Activated naive CD8-positive, alpha-beta T cell treated with anti-CD3 and anti-CD28 coated beads for 36 hours (primary cell): ENCODE measurements around the gene PDE4D. TPM values are rescaled to one million over a fixed set of nuclear protein-coding genes. Genes with fewer than 3 reads are reported as not detected.

Experiments used
- DNase-seq: peaks from one replicate; pipeline ENCODE4 v3.0.0; 2021
- H3K27ac Mint-ChIP-seq: one replicate; pipeline ENCODE4 v1.8.0; 2022; ENCODE audit warnings: mild to moderate bottlenecking, moderate library complexity, mixed read lengths
- H3K27me3 Mint-ChIP-seq: one replicate; pipeline ENCODE4 v1.8.0; 2022; ENCODE audit warnings: mild to moderate bottlenecking, mixed read lengths
- H3K36me3 Mint-ChIP-seq: one replicate; pipeline ENCODE4 v1.8.0; 2021; ENCODE audit warnings: mild to moderate bottlenecking, mixed read lengths
- H3K4me1 Mint-ChIP-seq: one replicate; pipeline ENCODE4 v1.8.0; 2021; ENCODE audit warnings: mixed read lengths
- H3K4me3 Mint-ChIP-seq: one replicate; pipeline ENCODE4 v1.8.0; 2022; ENCODE audit warnings: mild to moderate bottlenecking, moderate library complexity, mixed read lengths
- H3K9me3 Mint-ChIP-seq: one replicate; pipeline ENCODE4 v1.8.0; 2022; ENCODE audit warnings: mixed read lengths
- total RNA-seq, 2 experiments: library from RNA; stranded (reverse); gene quantifications; one replicate each; pipeline ENCODE4 v1.2.3, GENCODE V29; 2021

PDE4D gene
- total RNA-seq, 2 experiments from 2014 or later, result 40.7 TPM

- Mint-ChIP-seq H3K4me3 (no peak overlapping the region), H3K27ac (no peak overlapping the region), H3K4me1 (no peaks in the 10 kb centered on the region), H3K27me3 (no peaks in the 10 kb centered on the region), H3K36me3 (no peaks in the 10 kb centered on the region), H3K9me3 (no peaks in the 10 kb centered on the region)
- DNase-seq, result no peak
Measured at GRCh38 chr5:59856358-59856757, 37.2 kb downstream of the PDE4D start.

GRCh38 chr5:59850766-59851165 lies 42.8 kb downstream of the PDE4D start:
- no peak for DNase-seq
- Mint-ChIP-seq H3K27me3 (no peaks in the 10 kb centered on the region), H3K4me3 (no peak overlapping the region), H3K9me3 (no peaks in the 10 kb centered on the region), H3K36me3 (no peaks in the 10 kb centered on the region), H3K27ac (no peak overlapping the region), H3K4me1 (no peaks in the 10 kb centered on the region)

- no peaks in the 10 kb centered on the region for H3K4me1 Mint-ChIP-seq
- no peaks in the 10 kb centered on the region for H3K9me3 Mint-ChIP-seq
- no peak overlapping the region for H3K27ac Mint-ChIP-seq
- H3K36me3 Mint-ChIP-seq, result no peaks in the 10 kb centered on the region
- no peak for DNase-seq
- no peak overlapping the region for H3K4me3 Mint-ChIP-seq
- H3K27me3 Mint-ChIP-seq, result peaks cover 4% of the 10 kb centered on the region
Measured at GRCh38 chr5:59847586-59847985, 45.9 kb downstream of the PDE4D start.

- no peak overlapping the region for H3K27ac Mint-ChIP-seq
- peaks cover 8% of the 10 kb centered on the region for H3K27me3 Mint-ChIP-seq
Measured at GRCh38 chr5:59845730-59846129, 47.8 kb downstream of the PDE4D start.

GRCh38 chr5:59843511-59844213 lies 49.9 kb downstream of the PDE4D start:
- no peaks in the 10 kb centered on the region for H3K36me3 Mint-ChIP-seq
- no peak overlapping the region for H3K4me3 Mint-ChIP-seq
- H3K4me1 Mint-ChIP-seq, result no peaks in the 10 kb centered on the region
- no peak overlapping the region for H3K27ac Mint-ChIP-seq
- DNase-seq, result no peak
- H3K9me3 Mint-ChIP-seq, result no peaks in the 10 kb centered on the region
- H3K27me3 Mint-ChIP-seq, result peaks cover 8% of the 10 kb centered on the region

More at GRCh38 chr5:59845730-59846129, 47.8 kb downstream of the PDE4D start:
- H3K9me3 Mint-ChIP-seq, result no peaks in the 10 kb centered on the region
- H3K4me1 Mint-ChIP-seq, result no peaks in the 10 kb centered on the region
- no peak overlapping the region for H3K4me3 Mint-ChIP-seq
- no peak for DNase-seq
- H3K36me3 Mint-ChIP-seq, result no peaks in the 10 kb centered on the region

- H3K4me3 Mint-ChIP-seq, result no peak overlapping the region
- H3K9me3 Mint-ChIP-seq, result no peaks in the 10 kb centered on the region
- peaks cover 8% of the 10 kb centered on the region for H3K27me3 Mint-ChIP-seq
- no peak overlapping the region for H3K27ac Mint-ChIP-seq
- no peak for DNase-seq
- H3K4me1 Mint-ChIP-seq, result no peaks in the 10 kb centered on the region
- no peaks in the 10 kb centered on the region for H3K36me3 Mint-ChIP-seq
Measured at GRCh38 chr5:59842999-59843398, 50.5 kb downstream of the PDE4D start.

- Mint-ChIP-seq H3K36me3 (no peaks in the 10 kb centered on the region), H3K4me1 (no peaks in the 10 kb centered on the region), H3K4me3 (no peak overlapping the region), H3K27ac (no peak overlapping the region), H3K9me3 (no peaks in the 10 kb centered on the region), H3K27me3 (peaks cover 8% of the 10 kb centered on the region)
- DNase-seq, result no peak
Measured at GRCh38 chr5:59840200-59840601, 53.3 kb downstream of the PDE4D start.

GRCh38 chr5:59838989-59839388 lies 54.5 kb downstream of the PDE4D start:
- no peak for DNase-seq
- Mint-ChIP-seq H3K27ac (no peak overlapping the region), H3K36me3 (no peaks in the 10 kb centered on the region), H3K4me3 (no peak overlapping the region), H3K27me3 (peaks cover 4% of the 10 kb centered on the region), H3K4me1 (no peaks in the 10 kb centered on the region), H3K9me3 (no peaks in the 10 kb centered on the region)

- H3K4me1 Mint-ChIP-seq, result no peaks in the 10 kb centered on the region
Measured at GRCh38 chr5:59838067-59838466, 55.5 kb downstream of the PDE4D start.

GRCh38 chr5:59837071-59837470 lies 56.5 kb downstream of the PDE4D start:
- Mint-ChIP-seq H3K36me3 (no peaks in the 10 kb centered on the region), H3K27me3 (peaks cover 10% of the 10 kb centered on the region), H3K4me3 (no peak overlapping the region), H3K27ac (no peak overlapping the region), H3K4me1 (no peaks in the 10 kb centered on the region), H3K9me3 (no peaks in the 10 kb centered on the region)
- no peak for DNase-seq

More at GRCh38 chr5:59838067-59838466, 55.5 kb downstream of the PDE4D start:
- H3K4me3 Mint-ChIP-seq, result no peak overlapping the region
- no peaks in the 10 kb centered on the region for H3K9me3 Mint-ChIP-seq
- H3K36me3 Mint-ChIP-seq, result no peaks in the 10 kb centered on the region
- H3K27ac Mint-ChIP-seq, result no peak overlapping the region
- no peak for DNase-seq
- peaks cover 5% of the 10 kb centered on the region for H3K27me3 Mint-ChIP-seq

GRCh38 chr5:59835800-59836199 lies 57.7 kb downstream of the PDE4D start:
- H3K36me3 Mint-ChIP-seq, result no peaks in the 10 kb centered on the region
- no peaks in the 10 kb centered on the region for H3K9me3 Mint-ChIP-seq
- no peak overlapping the region for H3K4me3 Mint-ChIP-seq
- no peaks in the 10 kb centered on the region for H3K4me1 Mint-ChIP-seq
- DNase-seq, result no peak
- peaks cover 7% of the 10 kb centered on the region for H3K27me3 Mint-ChIP-seq
- no peak overlapping the region for H3K27ac Mint-ChIP-seq

- no peaks in the 10 kb centered on the region for H3K9me3 Mint-ChIP-seq
- H3K27me3 Mint-ChIP-seq, result peaks cover 10% of the 10 kb centered on the region
- H3K4me1 Mint-ChIP-seq, result no peaks in the 10 kb centered on the region
- no peak overlapping the region for H3K4me3 Mint-ChIP-seq
- H3K27ac Mint-ChIP-seq, result no peak overlapping the region
- no peak for DNase-seq
- H3K36me3 Mint-ChIP-seq, result no peaks in the 10 kb centered on the region
Measured at GRCh38 chr5:59833448-59833847, 60.1 kb downstream of the PDE4D start.

GRCh38 chr5:59832577-59833301 lies 60.8 kb downstream of the PDE4D start:
- no peaks in the 10 kb centered on the region for H3K36me3 Mint-ChIP-seq
- H3K4me3 Mint-ChIP-seq, result no peak overlapping the region
- DNase-seq, result no peak
- H3K4me1 Mint-ChIP-seq, result no peaks in the 10 kb centered on the region
- H3K9me3 Mint-ChIP-seq, result no peaks in the 10 kb centered on the region
- H3K27me3 Mint-ChIP-seq, result peaks cover 10% of the 10 kb centered on the region
- H3K27ac Mint-ChIP-seq, result no peak overlapping the region

GRCh38 chr5:59831326-59832010 lies 62.1 kb downstream of the PDE4D start:
- Mint-ChIP-seq H3K27me3 (peaks cover 10% of the 10 kb centered on the region), H3K27ac (no peak overlapping the region), H3K36me3 (no peaks in the 10 kb centered on the region), H3K4me1 (no peaks in the 10 kb centered on the region), H3K9me3 (no peaks in the 10 kb centered on the region), H3K4me3 (no peak overlapping the region)
- DNase-seq, result no peak

- no peak overlapping the region for H3K27ac Mint-ChIP-seq
- no peak for DNase-seq
- no peak overlapping the region for H3K4me3 Mint-ChIP-seq
- peaks cover 10% of the 10 kb centered on the region for H3K27me3 Mint-ChIP-seq
- H3K4me1 Mint-ChIP-seq, result no peaks in the 10 kb centered on the region
- no peaks in the 10 kb centered on the region for H3K9me3 Mint-ChIP-seq
- H3K36me3 Mint-ChIP-seq, result no peaks in the 10 kb centered on the region
Measured at GRCh38 chr5:59830536-59831200, 62.9 kb downstream of the PDE4D start.
